SK-N-MC (cell line): ENCODE measurements around the gene GIGYF2.

Source experiments
- EZH2 ChIP-seq: fragments of 200-600 bp; sonication (generic); IDR thresholded peaks from one replicate; pipeline ENCODE4 v1.6.1; 2017; ENCODE audit warnings: antibody characterized with exemption
- FOXP2 ChIP-seq: optimal IDR thresholded peaks from 2 replicates; pipeline ENCODE3; 2011; ENCODE audit warnings: mild to moderate bottlenecking, moderate library complexity; ENCODE audit not compliant: insufficient read depth; ENCODE audit errors: extremely low read length, control extremely low read depth
- POLR2AphosphoS5 ChIP-seq: IDR thresholded peaks from 2 replicates; pipeline ENCODE4 v1.6.1; 2012; ENCODE audit warnings: mild to moderate bottlenecking, low read depth, low read length, borderline replicate concordance

- TF ChIP-seq EZH2 = no peak
- TF ChIP-seq POLR2AphosphoS5 = no peak
- TF ChIP-seq FOXP2 = no peak
Observed at GRCh38 chr2:232836934-232837333, 139.8 kb downstream of the GIGYF2 start.
